Endometrium (tissue), 2 donors: ENCODE data around the gene MUSTN1.

Experiments
- FAIRE-seq: peaks from 2 replicates; lab custom pipeline; 2012; peaks lifted over from hg19 to GRCh38; lab: Jason Lieb, UNC
- donor health status: control.
- donor health status: control.

Gene MUSTN1

GRCh38 chr3:52833202-52833601, 1.6 kb downstream of the MUSTN1 start:
- no peak for FAIRE-seq

GRCh38 chr3:52831500-52832301, 3.1 kb downstream of the MUSTN1 start:
- no peak for FAIRE-seq

DNA sequence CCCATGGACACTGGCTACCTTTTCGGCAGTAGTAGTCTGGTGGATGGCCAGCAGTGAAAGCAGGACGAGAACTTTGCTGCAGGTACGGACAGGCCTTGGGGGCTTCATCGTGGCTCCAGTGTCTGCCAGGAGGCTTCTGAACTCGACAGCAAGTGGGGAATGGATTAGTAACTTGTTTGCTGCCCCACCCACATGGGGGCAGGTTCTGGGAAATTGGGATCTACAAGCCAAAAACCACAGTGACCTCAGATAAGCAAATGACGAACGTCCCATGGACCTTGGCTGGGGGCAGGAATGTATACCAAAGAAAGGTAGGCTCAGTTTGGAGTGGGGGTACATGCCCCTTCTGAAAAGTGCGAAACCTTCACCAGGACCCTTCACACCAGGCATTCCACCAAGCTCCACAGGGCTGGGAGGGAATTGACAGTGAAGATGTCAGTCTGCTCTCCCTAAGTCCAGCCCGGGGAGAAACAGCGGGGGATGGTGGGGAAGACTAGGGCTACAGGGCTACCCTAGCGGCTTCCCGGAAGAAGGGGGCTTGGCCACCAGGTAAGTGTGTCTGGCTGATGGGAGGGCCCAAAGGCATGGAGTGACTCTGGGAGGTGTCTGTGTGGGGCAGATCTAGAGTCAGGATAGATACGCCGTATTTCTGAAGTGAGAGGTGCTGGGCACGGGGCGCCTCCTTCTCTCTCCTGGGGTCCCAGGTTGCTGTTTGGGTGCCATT, 4.1 kb downstream of the MUSTN1 start, which contains the start of gene ITIH4:
ITIH4 (minus strand) TSS at position 138 of the 724 bp plus-strand sequence; CDS start at position 108, 30 bp downstream.
- FAIRE-seq = no peak

GRCh38 chr3:52829906-52830463, 4.8 kb downstream of the MUSTN1 start:
- no peak for FAIRE-seq

DNA sequence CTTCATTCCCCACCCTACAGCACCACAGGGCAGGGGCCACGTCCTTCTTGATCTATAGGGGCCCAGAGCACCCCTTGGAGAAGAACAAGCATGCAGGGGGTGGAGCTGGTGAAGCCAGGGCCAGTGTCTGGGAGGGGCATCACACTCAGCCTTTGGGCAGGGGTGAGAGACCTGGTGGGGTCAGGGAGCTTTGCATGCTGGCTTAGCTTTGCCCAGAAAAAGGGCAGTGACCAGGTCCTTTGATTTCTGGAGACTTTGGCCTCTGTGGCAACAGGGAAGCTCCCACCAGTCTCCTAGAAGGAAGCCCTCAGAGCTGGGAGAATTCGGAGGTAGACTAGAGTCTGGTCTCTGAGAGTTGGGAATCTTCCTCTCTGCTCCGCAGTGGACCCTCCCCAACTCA, 5.3 kb downstream of the MUSTN1 start:
- no peak for FAIRE-seq

DNA sequence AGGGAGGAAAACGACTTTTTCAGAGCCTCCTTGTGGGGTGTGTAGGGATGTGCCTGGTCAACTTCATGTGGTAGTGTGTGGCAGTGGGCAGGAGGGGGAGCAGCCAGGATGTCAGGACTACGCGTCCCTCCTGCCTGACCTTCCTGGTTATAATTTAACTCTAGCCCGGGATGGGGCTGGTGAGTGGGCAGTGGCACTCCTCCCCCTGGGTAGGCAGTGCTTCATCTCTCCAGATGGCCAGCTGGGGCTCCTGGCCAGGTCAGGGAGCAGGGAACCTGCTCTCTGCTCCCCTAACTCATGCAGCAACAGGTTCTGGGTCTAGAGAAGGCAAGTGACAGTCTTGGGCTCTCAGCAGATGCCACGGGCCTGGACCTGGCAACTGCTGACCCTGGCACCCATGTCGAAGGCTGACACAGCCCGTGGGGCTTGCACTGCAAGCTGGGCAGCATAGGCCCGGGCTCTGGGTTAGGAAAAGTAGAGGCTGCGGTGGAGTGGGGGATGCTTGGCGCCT, 6.9 kb downstream of the MUSTN1 start:
- FAIRE-seq = no peak

GRCh38 chr3:52827441-52827840, 7.4 kb downstream of the MUSTN1 start:
- no peak for FAIRE-seq

DNA sequence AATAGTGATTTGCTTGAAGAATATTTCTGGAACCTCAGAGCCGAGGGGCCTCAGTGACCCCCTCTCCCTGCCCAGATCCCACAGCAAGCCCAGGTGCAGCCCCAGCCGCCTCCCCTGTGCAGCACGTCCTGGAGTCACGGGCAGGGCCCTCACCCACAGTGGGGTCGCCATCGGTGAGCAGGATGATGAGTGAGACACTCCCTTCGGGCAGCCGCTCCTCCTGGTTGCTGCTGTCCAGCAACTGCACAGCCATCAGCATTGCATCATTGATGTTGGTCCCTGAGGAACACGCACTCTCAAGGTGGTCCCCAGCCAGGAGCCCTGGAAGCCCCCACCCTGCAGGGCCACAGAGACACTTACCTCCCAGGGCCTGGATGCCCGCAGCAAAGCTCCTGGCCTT, 10.8 kb downstream of the MUSTN1 start:
- FAIRE-seq = no peak

DNA sequence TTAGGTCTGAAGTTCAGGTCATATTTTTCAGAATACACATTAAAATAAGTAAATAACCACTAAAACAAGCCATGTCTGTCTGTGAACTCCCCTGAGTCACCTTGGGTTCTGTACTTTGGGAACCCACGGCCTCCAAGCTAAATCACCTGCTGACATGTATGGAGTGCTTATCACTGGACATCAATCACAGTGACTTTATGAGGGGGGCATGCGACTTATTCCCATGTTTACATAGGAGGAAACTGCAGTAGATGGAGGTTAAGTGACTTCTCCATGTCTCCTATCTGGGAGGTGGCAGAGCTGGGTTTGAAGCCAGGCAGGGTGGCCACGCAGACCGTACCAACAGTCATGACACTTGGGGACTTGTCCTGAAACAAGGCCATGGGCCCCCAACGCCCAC, 12.5 kb downstream of the MUSTN1 start:
- no peak for FAIRE-seq

DNA sequence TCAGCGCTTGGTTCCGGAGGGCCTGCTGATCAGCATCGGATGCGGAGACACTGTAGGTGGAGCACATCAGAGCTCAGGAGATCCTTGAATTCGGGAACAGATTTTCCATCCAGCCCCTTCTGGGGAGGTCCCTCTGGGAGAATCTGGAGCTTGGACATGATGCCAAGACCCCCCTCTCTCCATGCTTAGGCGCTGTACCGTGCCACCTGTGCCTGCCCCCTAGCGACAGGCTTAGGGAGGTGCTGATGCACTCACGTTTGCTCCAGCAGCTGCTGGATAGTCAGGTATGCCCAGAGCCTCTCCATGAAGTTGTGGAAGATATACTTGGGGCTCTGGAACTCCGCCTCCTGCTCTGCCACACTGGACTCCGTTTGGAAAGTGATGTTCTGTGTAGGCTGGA, 14.1 kb downstream of the MUSTN1 start:
- FAIRE-seq = no peak

DNA sequence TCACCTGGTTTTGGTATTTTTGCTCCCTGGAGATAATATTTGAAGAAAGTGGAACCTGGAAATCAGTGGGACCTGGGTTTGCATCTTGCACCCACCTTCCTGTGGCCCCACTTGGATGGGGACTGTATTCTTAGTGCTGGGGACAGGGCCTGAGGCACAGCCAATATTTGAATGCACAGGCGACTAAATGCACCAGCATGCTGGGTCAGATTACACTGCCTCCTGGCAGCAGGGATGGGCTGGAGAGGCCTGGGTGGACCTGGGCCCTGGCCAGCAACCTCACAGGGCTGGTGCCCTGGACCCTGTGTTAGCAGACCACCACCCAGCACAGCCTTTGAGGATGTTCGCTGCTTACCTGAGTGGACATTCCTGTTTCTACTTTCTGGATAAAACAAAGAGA, 14.9 kb downstream of the MUSTN1 start:
- no peak for FAIRE-seq

- no peak for FAIRE-seq
Measured at GRCh38 chr3:52817860-52818259, 17.0 kb downstream of the MUSTN1 start.

GRCh38 chr3:52817221-52817620, 17.6 kb downstream of the MUSTN1 start:
- no peak for FAIRE-seq

DNA sequence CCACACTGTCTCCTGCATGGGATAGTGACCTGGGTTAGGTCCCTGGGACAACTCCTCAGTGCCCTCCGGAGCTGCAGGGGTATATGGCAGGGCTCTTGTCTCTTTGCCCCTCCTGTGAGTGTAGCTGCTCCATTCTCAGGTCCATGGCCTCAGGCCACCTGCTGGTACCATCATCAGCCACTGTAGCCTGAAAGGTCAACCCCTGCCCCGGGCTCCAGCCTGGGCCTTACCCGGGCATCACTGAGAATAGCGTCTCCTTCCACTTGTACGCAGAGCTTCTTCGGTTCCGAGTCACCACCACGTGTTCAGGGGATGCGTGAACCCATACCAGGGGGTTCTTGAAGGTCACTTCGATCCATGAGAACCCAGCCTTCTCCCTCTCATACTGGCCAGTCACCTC, 18.2 kb downstream of the MUSTN1 start:
- FAIRE-seq = no peak

- FAIRE-seq = no peak
Measured at GRCh38 chr3:52816199-52816598, 18.6 kb downstream of the MUSTN1 start.

DNA sequence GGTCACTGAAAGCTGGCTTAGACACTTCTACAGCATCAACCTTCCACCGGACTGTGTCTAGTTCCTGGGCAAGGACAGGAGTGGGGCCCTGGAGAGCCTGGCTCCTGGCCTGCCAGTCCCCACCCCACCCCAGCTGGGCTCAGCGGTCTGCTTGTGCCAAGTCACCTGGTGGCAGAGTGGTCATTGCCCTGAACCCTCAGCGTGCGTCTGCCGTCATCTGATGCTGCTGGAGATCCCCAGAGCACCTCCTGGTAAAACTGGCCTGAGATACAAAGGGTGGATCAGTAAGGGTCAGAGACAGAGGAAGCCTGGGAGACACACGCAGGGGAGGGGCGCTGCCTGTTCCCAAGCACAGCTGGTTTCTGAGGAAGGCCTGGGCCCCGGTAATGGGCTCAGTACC, 21.0 kb downstream of the MUSTN1 start:
- FAIRE-seq = no peak

GRCh38 chr3:52811452-52812011, 23.3 kb downstream of the MUSTN1 start:
- FAIRE-seq = no peak

GRCh38 chr3:52810923-52811322, 23.9 kb downstream of the MUSTN1 start:
- FAIRE-seq = no peak

DNA sequence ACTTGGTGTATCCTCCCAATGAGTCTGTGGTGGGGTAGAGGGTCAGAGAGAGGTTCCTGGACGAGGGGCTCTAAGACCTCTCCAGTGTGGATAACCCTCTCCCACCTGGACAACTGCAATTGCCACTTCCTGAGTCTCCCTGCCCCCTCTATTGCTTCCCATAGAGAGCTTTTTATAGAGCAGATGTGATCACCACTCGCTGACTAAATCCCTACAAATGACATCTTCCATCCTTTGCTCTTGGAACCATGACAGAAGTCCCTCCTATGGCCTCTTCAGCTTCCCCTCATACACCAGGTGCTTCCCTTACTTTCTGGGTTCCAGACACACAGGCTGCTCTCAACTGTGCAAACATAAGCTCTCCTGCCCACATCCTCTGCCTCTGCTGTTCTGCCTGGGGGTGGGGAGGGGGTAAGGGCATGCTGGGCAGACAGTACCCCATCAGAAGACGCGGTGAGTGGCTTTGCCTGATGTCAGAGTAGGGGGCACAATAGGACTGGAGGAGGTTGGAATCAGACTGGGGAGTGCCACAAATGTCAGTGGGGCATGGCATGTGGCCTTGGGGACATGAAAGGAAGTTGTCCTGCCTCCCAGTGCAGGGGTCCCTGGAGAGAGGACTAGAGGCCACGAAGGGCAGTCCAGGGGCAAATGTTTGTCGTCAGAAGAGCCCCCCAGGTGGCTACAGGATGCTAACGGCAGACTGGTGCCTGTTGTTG, 25.0 kb downstream of the MUSTN1 start:
- no peak for FAIRE-seq

GRCh38 chr3:52809149-52809548, 25.7 kb downstream of the MUSTN1 start:
- FAIRE-seq = no peak

DNA sequence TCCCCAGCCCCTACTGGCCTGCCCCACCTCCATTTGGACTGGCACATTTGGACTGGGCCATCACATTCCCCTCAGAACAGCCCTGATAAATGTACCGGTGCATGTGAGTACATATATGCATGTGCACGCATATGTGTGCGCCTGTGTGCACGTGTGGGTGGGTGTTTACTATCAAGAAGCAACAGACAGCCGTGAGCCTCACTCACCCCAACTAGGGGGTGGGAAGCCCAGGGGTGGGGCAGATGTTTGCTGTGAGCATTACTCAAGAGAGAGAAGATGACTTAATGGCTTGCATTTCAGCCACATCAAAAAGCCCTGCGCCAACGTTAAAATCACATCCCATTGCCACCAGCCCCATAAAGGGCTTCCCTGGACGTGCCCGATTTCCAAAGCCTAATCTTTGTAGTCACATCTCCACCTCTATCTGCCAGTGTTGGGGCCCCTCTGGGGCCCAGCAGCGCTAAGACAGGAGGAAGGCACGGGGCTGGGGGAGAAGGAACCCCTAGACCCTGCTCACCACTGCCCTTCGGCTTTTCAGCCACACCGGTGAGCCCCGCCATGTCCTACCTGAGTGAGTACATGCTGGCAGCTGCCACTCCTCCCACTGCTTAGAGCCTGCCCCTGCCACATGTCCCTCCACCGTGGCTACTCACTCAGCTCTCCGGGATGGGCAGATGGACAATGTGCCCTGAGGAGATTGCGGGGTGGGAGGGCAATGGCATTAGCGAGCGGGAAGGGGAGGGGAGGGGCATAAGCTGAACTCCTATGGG, 29.4 kb downstream of the MUSTN1 start:
- no peak for FAIRE-seq
